Mucosa of rectum (tissue), 2 donors: ENCODE results near the gene INO80B.
"Not testable (repeated sequence)": the region's sequence is repeated elsewhere in the genome, so short reads cannot be mapped to it uniquely, and the experiment has no call there.

Experiments used
- H3K27ac ChIP-seq, 2 donors: one replicate each; pipeline ENCODE4 v1.7.0; 2013; ENCODE audit warnings: inconsistent platforms in 2 of 2, low read depth in 2 of 2, low read length in 2 of 2
- H3K27me3 ChIP-seq, 2 donors: one replicate each; pipeline ENCODE4 v1.7.0; 2013; ENCODE audit warnings: low read length in 2 of 2; ENCODE audit not compliant: control insufficient read depth in 2 of 2, insufficient read depth in 2 of 2
- H3K36me3 ChIP-seq, 2 donors: one replicate each; pipeline ENCODE4 v1.7.0; 2013; ENCODE audit warnings: low read length in 2 of 2; ENCODE audit not compliant: control insufficient read depth in 2 of 2, insufficient read depth in 2 of 2
- H3K4me1 ChIP-seq, 2 donors: one replicate each; pipeline ENCODE4 v1.7.0; 2013; ENCODE audit warnings: low read length in 2 of 2, mild to moderate bottlenecking in 1 of 2; ENCODE audit not compliant: control insufficient read depth in 2 of 2, insufficient read depth in 2 of 2
- H3K4me3 ChIP-seq, 2 donors: one replicate each; pipeline ENCODE4 v1.7.0; 2013; ENCODE audit warnings: low read length in 2 of 2
- H3K9ac ChIP-seq, 2 donors: one replicate each; pipeline ENCODE4 v1.7.0; 2013; ENCODE audit warnings: low read length in 2 of 2, low read depth in 1 of 2, mild to moderate bottlenecking in 1 of 2
- H3K9me3 ChIP-seq, 2 donors: one replicate each; pipeline ENCODE4 v1.7.0; 2013; ENCODE audit warnings: low read length in 2 of 2; ENCODE audit not compliant: control insufficient read depth in 2 of 2
- donor health status: healthy.
- donor health status: Normal muscosa, but diverticular disease.

INO80B gene

GRCh38 chr2:74439373-74439772 is 15.5 kb upstream of the INO80B start:
- Histone ChIP-seq H3K4me1 (peaks cover 14 to 26% of the 10 kb centered on the region in 2 donors), H3K4me3 (peak overlapping the region; percentile 76), H3K27ac (peak overlapping the region in 1 of 2 donors; percentile 95), H3K27me3 (peaks cover 0 to 3% of the 10 kb centered on the region in 2 donors), H3K9me3 (no peaks in the 10 kb centered on the region), H3K9ac (peak overlapping the region; percentile 63 to 91), H3K36me3 (no peaks in the 10 kb centered on the region)

- H3K4me1 ChIP-seq: peaks cover 14 to 26% of the 10 kb centered on the region in 2 donors
- H3K36me3 ChIP-seq: no peaks in the 10 kb centered on the region
- peak overlapping the region; percentile 76 for H3K4me3 ChIP-seq
- peaks cover 0 to 3% of the 10 kb centered on the region in 2 donors for H3K27me3 ChIP-seq
- no peaks in the 10 kb centered on the region for H3K9me3 ChIP-seq
- peak overlapping the region; percentile 95 to 98 for H3K27ac ChIP-seq
- H3K9ac ChIP-seq: peak overlapping the region; percentile 63 to 91
Observed at GRCh38 chr2:74439803-74440377, 15.0 kb upstream of the INO80B start.

GRCh38 chr2:74440378-74441169 is 14.3 kb upstream of the INO80B start:
- H3K4me1 ChIP-seq: peaks cover 14 to 26% of the 10 kb centered on the region in 2 donors
- H3K36me3 ChIP-seq: no peaks in the 10 kb centered on the region
- peak overlapping the region; percentile 91 for H3K9ac ChIP-seq
- peak overlapping the region; percentile 76 for H3K4me3 ChIP-seq
- peak overlapping the region; percentile 95 to 98 for H3K27ac ChIP-seq
- no peaks in the 10 kb centered on the region for H3K9me3 ChIP-seq
- H3K27me3 ChIP-seq: peaks cover 0 to 3% of the 10 kb centered on the region in 2 donors

- peaks cover 14 to 26% of the 10 kb centered on the region in 2 donors for H3K4me1 ChIP-seq
- peak overlapping the region; percentile 91 for H3K9ac ChIP-seq
- peak overlapping the region; percentile 76 for H3K4me3 ChIP-seq
- H3K27me3 ChIP-seq: peaks cover 0 to 3% of the 10 kb centered on the region in 2 donors
- no peaks in the 10 kb centered on the region for H3K9me3 ChIP-seq
- peak overlapping the region; percentile 95 to 98 for H3K27ac ChIP-seq
- H3K36me3 ChIP-seq: no peaks in the 10 kb centered on the region
Observed at GRCh38 chr2:74441170-74441689, 13.7 kb upstream of the INO80B start.

GRCh38 chr2:74441690-74442482 is 13.0 kb upstream of the INO80B start, which contains the start of gene RTKN:
RTKN (minus strand) TSS chr2:74441937; CDS start chr2:74441816, 121 bp downstream.
- no peaks in the 10 kb centered on the region for H3K9me3 ChIP-seq
- H3K9ac ChIP-seq: peak within 1 kb of the TSS; percentile 91
- H3K4me3 ChIP-seq: peak within 1 kb of the TSS; percentile 76
- H3K27ac ChIP-seq: peak within 1 kb of the TSS; percentile 95 to 98
- H3K27me3 ChIP-seq: peaks cover 0 to 3% of the 10 kb centered on the region in 2 donors
- peaks cover 14 to 26% of the 10 kb centered on the region in 2 donors for H3K4me1 ChIP-seq
- no peaks in the 10 kb centered on the region for H3K36me3 ChIP-seq

GRCh38 chr2:74442483-74443297 is 12.2 kb upstream of the INO80B start:
- peaks cover 14 to 26% of the 10 kb centered on the region in 2 donors for H3K4me1 ChIP-seq
- H3K9me3 ChIP-seq, H3K36me3 ChIP-seq, H3K27me3 ChIP-seq: not testable (repeated sequence)
- peak overlapping the region; percentile 86 to 91 for H3K9ac ChIP-seq
- peak overlapping the region; percentile 76 for H3K4me3 ChIP-seq
- H3K27ac ChIP-seq: peak overlapping the region; percentile 95 to 98

GRCh38 chr2:74444498-74445318 is 10.2 kb upstream of the INO80B start:
- no peak overlapping the region for H3K4me3 ChIP-seq
- H3K27ac ChIP-seq: no peak overlapping the region
- peaks cover 12 to 17% of the 10 kb centered on the region in 2 donors for H3K4me1 ChIP-seq
- H3K27me3 ChIP-seq: peaks cover 0 to 3% of the 10 kb centered on the region in 2 donors
- no peak overlapping the region for H3K9ac ChIP-seq
- no peaks in the 10 kb centered on the region for H3K9me3 ChIP-seq
- H3K36me3 ChIP-seq: no peaks in the 10 kb centered on the region

- Histone ChIP-seq H3K36me3 (no peaks in the 10 kb centered on the region), H3K27ac (no peak overlapping the region), H3K27me3 (no peaks in the 10 kb centered on the region)
Observed at GRCh38 chr2:74447230-74447999, 7.5 kb upstream of the INO80B start.

More at GRCh38 chr2:74447230-74447999, 7.5 kb upstream of the INO80B start:
- Histone ChIP-seq H3K4me3 (no peak overlapping the region), H3K9ac (no peak overlapping the region), H3K4me1 (peaks cover 4 to 5% of the 10 kb centered on the region in 2 donors), H3K9me3 (no peaks in the 10 kb centered on the region)
